ENCODE measurements around the gene NR1D2. TPM values are rescaled to one million over a fixed set of nuclear protein-coding genes. Genes with fewer than 3 reads are reported as not detected.

The NR1D2 gene
- total RNA-seq, 1 experiment from 2014 or later: 8.7 TPM

- intact Hi-C loops (cut with micrococcal nuclease; ENCODE audit: unreplicated experiment): no loop called here
- Histone ChIP-seq H3K9me3 (ENCODE audit: low read depth, low read length, poor library complexity, severe bottlenecking) (no peaks in the 10 kb centered on the region), H3K4me3 (ENCODE audit: low read depth, low read length, poor library complexity, severe bottlenecking) (no peak overlapping the region), H3K27ac (ENCODE audit: low read depth, low read length, poor library complexity, severe bottlenecking) (peak overlapping the region; percentile 56), H3K4me1 (ENCODE audit: insufficient read depth, low read length, poor library complexity, severe bottlenecking) (peaks cover 36% of the 10 kb centered on the region), H3K36me3 (ENCODE audit: insufficient read depth, low read length, poor library complexity, severe bottlenecking) (no peaks in the 10 kb centered on the region), H3K27me3 (replicated peaks; ENCODE audit: insufficient read depth, low read depth, low read length, poor library complexity) (no peaks in the 10 kb centered on the region)
- POLR2A ChIA-PET (ENCODE audit: low non-redundant PET): interaction anchor here (0.7 kb wide), 2 partner anchors 68 to 494 kb away, joined by 5 read pairs; no protein-coding TSS in a partner anchor
- no peak for TF ChIP-seq EZH2 (IDR thresholded peaks at IDR 0.05; ENCODE audit: borderline replicate concordance, low read depth, low read length, poor library complexity, severe bottlenecking)
- TF ChIP-seq, protein P1, sequence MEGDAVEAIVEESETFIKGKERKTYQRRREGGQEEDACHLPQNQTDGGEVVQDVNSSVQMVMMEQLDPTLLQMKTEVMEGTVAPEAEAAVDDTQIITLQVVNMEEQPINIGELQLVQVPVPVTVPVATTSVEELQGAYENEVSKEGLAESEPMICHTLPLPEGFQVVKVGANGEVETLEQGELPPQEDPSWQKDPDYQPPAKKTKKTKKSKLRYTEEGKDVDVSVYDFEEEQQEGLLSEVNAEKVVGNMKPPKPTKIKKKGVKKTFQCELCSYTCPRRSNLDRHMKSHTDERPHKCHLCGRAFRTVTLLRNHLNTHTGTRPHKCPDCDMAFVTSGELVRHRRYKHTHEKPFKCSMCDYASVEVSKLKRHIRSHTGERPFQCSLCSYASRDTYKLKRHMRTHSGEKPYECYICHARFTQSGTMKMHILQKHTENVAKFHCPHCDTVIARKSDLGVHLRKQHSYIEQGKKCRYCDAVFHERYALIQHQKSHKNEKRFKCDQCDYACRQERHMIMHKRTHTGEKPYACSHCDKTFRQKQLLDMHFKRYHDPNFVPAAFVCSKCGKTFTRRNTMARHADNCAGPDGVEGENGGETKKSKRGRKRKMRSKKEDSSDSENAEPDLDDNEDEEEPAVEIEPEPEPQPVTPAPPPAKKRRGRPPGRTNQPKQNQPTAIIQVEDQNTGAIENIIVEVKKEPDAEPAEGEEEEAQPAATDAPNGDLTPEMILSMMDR (conservative IDR thresholded peaks at IDR 0.05; ENCODE audit: low read depth, low read length): no peak
- DNase-seq (ENCODE audit: low spot score): peak; percentile 61
- CTCF ChIA-PET: no interaction called here
- BruUV-seq (replicated peaks): no TSS peak
Measured at GRCh38 chr3:23987356-23987755, 42.3 kb downstream of the NR1D2 start.

- ChIA-PET POLR2A (ENCODE audit: low non-redundant PET) (interaction anchor here (2.2 kb wide), 1 partner anchor 74 kb away, joined by 20 read pairs; the partner anchor contains the start of genes NKIRAS1 and RPL15), CTCF (interaction anchor here (0.6 kb wide), 1 partner anchor 57 kb away, joined by 3 read pairs; no protein-coding TSS in a partner anchor)
- Histone ChIP-seq H3K9me3 (ENCODE audit: low read depth, low read length, poor library complexity, severe bottlenecking) (no peaks in the 10 kb centered on the region), H3K36me3 (ENCODE audit: insufficient read depth, low read length, poor library complexity, severe bottlenecking) (no peaks in the 10 kb centered on the region), H3K27me3 (replicated peaks; ENCODE audit: insufficient read depth, low read depth, low read length, poor library complexity) (no peaks in the 10 kb centered on the region), H3K27ac (ENCODE audit: low read depth, low read length, poor library complexity, severe bottlenecking) (peak overlapping the region; percentile 95), H3K4me1 (ENCODE audit: insufficient read depth, low read length, poor library complexity, severe bottlenecking) (peaks cover 51% of the 10 kb centered on the region), H3K4me3 (ENCODE audit: low read depth, low read length, poor library complexity, severe bottlenecking) (no peak overlapping the region)
- BruUV-seq (replicated peaks): no TSS peak
- intact Hi-C loops (cut with micrococcal nuclease; ENCODE audit: unreplicated experiment): loop anchor here (2.0 to 5.0 kb wide), 2 partner anchors 74 to 99 kb away; partner anchors contain the start of genes NKIRAS1 and RPL15
- TF ChIP-seq, protein P1 (conservative IDR thresholded peaks at IDR 0.05; ENCODE audit: low read depth, low read length): no peak
- no peak for TF ChIP-seq EZH2 (IDR thresholded peaks at IDR 0.05; ENCODE audit: borderline replicate concordance, low read depth, low read length, poor library complexity, severe bottlenecking)
- DNase-seq (ENCODE audit: low spot score): peak; percentile 82
Measured at GRCh38 chr3:23991306-23991682, 46.2 kb downstream of the NR1D2 start.

- H3K27ac ChIP-seq (ENCODE audit: low read depth, low read length, poor library complexity, severe bottlenecking): peak overlapping the region; percentile 95
- no peaks in the 10 kb centered on the region for H3K27me3 ChIP-seq (replicated peaks; ENCODE audit: insufficient read depth, low read depth, low read length, poor library complexity)
- H3K36me3 ChIP-seq (ENCODE audit: insufficient read depth, low read length, poor library complexity, severe bottlenecking): no peaks in the 10 kb centered on the region
- ChIA-PET POLR2A (ENCODE audit: low non-redundant PET) (interaction anchor here (2.2 kb wide), 1 partner anchor 75 kb away, joined by 20 read pairs; the partner anchor contains the start of genes NKIRAS1 and RPL15), CTCF (no interaction called here)
- intact Hi-C loops (cut with micrococcal nuclease; ENCODE audit: unreplicated experiment): loop anchor here (1.0 to 5.0 kb wide), 3 partner anchors 46 to 100 kb away; partner anchors contain the start of genes NKIRAS1 and RPL15
- TF ChIP-seq EZH2 (IDR thresholded peaks at IDR 0.05; ENCODE audit: borderline replicate concordance, low read depth, low read length, poor library complexity, severe bottlenecking): no peak
- TF ChIP-seq, protein P1 (conservative IDR thresholded peaks at IDR 0.05; ENCODE audit: low read depth, low read length): no peak
- peak overlapping the region; percentile 9 for H3K4me3 ChIP-seq (ENCODE audit: low read depth, low read length, poor library complexity, severe bottlenecking)
- DNase-seq (ENCODE audit: low spot score): peak; percentile 99
- H3K9me3 ChIP-seq (ENCODE audit: low read depth, low read length, poor library complexity, severe bottlenecking): no peaks in the 10 kb centered on the region
- peaks cover 51% of the 10 kb centered on the region for H3K4me1 ChIP-seq (ENCODE audit: insufficient read depth, low read length, poor library complexity, severe bottlenecking)
- BruUV-seq (replicated peaks): no TSS peak
Measured at GRCh38 chr3:23991683-23992628, 46.9 kb downstream of the NR1D2 start.

Data from A673 (cell line).